Measurements from ENCODE around the gene PLXNA2. TPM values are rescaled to one million over a fixed set of nuclear protein-coding genes. Genes with fewer than 3 reads are reported as not detected.

Gene PLXNA2
- total and polyA plus RNA-seq, 2 of the 4 experiments (the other 2 are of a cell fraction), result 0.72 to 1.1 TPM

- H4K91ac ChIP-seq (ENCODE audit: insufficient read depth, low read depth, low read length), result no peak overlapping the region
- no peak overlapping the region for H3K14ac ChIP-seq (replicated peaks; ENCODE audit: low read depth, low read length)
- CTCF ChIA-PET, result no interaction called here
- no peak overlapping the region for H3K4me3 ChIP-seq (ENCODE audit: insufficient read depth, low read depth, low read length)
- H4K20me1 ChIP-seq (ENCODE audit: insufficient read depth, low read length), result no peaks in the 10 kb centered on the region
- H2BK15ac ChIP-seq (ENCODE audit: low read depth, low read length), result no peak overlapping the region
- H2AFZ ChIP-seq (replicated peaks; ENCODE audit: low read length, poor library complexity), result no peak overlapping the region
- ATAC-seq (ENCODE audit: low read depth) (no peak), DNase-seq (no peak)
- no TSS peak for BruUV-seq (replicated peaks)
- no peaks in the 10 kb centered on the region for H3K4me1 ChIP-seq (ENCODE audit: control insufficient read depth, insufficient read depth, low read length)
- intact Hi-C loops (cut with micrococcal nuclease) (no loop called here), in situ Hi-C loops (cut with MboI; ENCODE audit: low sequenced_read_pairs) (no loop called here), dilution Hi-C loops (cut with HindIII; ENCODE audit: low sequenced_read_pairs, unreplicated experiment) (no loop called here)
- no peak overlapping the region for H3K18ac ChIP-seq (ENCODE audit: low read depth, low read length)
- no peak overlapping the region for H3K23ac ChIP-seq (ENCODE audit: low read depth, low read length)
- H2BK120ac ChIP-seq (ENCODE audit: low read depth, low read length), result no peak overlapping the region
- no peaks in the 10 kb centered on the region for H3K36me3 ChIP-seq (ENCODE audit: control insufficient read depth, insufficient read depth, low read length)
- H3K9ac ChIP-seq (ENCODE audit: low read depth, low read length), result no peak overlapping the region
- 40% methylated on average over 1 of the region's 1 CpG; no CpG with 5 or more reads in 1 of the 2 experiments for WGBS, 2 experiments (ENCODE audit: extremely low coverage in 2 of 2, insufficient read length in 1 of 2)
- no peaks in the 10 kb centered on the region for H3K9me3 ChIP-seq (ENCODE audit: control insufficient read depth, insufficient read depth, low read length)
- H3K27ac ChIP-seq (ENCODE audit: insufficient read depth, low read length), result no peak overlapping the region
- H2AK5ac ChIP-seq (ENCODE audit: low read depth, low read length), result no peak overlapping the region
- no peak overlapping the region for H2BK20ac ChIP-seq (ENCODE audit: low read depth, low read length)
- H3K79me1 ChIP-seq (ENCODE audit: low read depth in 1 of 2, low read length in 2 of 2), result no peaks in the 10 kb centered on the region
- no peak overlapping the region for H3K4ac ChIP-seq (ENCODE audit: low read depth, low read length)
- H4K5ac ChIP-seq (ENCODE audit: low read depth, low read length), result no peak overlapping the region
- H3K4me2 ChIP-seq (ENCODE audit: low read depth, low read length), result no peak overlapping the region
- no peaks in the 10 kb centered on the region for H3K27me3 ChIP-seq (ENCODE audit: control insufficient read depth, insufficient read depth, low read length)
- no peak overlapping the region for H2BK5ac ChIP-seq (ENCODE audit: low read depth, low read length, poor library complexity, severe bottlenecking)
- no peak overlapping the region for H4K8ac ChIP-seq (ENCODE audit: low read depth in 2 of 2, low read length in 2 of 2)
- H3K56ac ChIP-seq (ENCODE audit: extremely low read depth, insufficient read depth, low read length), result no peak overlapping the region
- peaks cover 7% of the 10 kb centered on the region; the same call in 1 of the 2 replicates for H3K9me1 ChIP-seq (ENCODE audit: insufficient read depth, low read length)
- TF ChIP-seq SMC3 (IDR thresholded peaks at IDR 0.05; ENCODE audit: low read depth, low read length), result no peak
- TF ChIP-seq RFX5 (IDR thresholded peaks at IDR 0.05; ENCODE audit: low read depth, low read length), result no peak
- TF ChIP-seq CHD1 (IDR thresholded peaks at IDR 0.05; ENCODE audit: low read depth, low read length), result no peak
- no peak for TF ChIP-seq CEBPB (IDR thresholded peaks at IDR 0.05; ENCODE audit: low read depth, low read length)
- no peak for TF ChIP-seq USF2 (IDR thresholded peaks at IDR 0.05; ENCODE audit: low read depth, low read length)
- TF ChIP-seq BHLHE40 (IDR thresholded peaks at IDR 0.05; ENCODE audit: low read depth, low read length), result no peak
- no peak for TF ChIP-seq NFE2L2 (IDR thresholded peaks at IDR 0.05; ENCODE audit: low read depth, low read length)
- no peak for TF ChIP-seq RCOR1 (IDR thresholded peaks at IDR 0.05; ENCODE audit: insufficient replicate concordance, low read length)
- no peak for TF ChIP-seq FOS (IDR thresholded peaks at IDR 0.05; ENCODE audit: low read depth, low read length)
- TF ChIP-seq MAZ (IDR thresholded peaks at IDR 0.05; ENCODE audit: borderline replicate concordance, low read depth, low read length), result no peak
- TF ChIP-seq MAFK (IDR thresholded peaks at IDR 0.05; ENCODE audit: low read depth, low read length), result no peak
- TF ChIP-seq RAD21 (IDR thresholded peaks at IDR 0.05; ENCODE audit: low read length), result no peak
- no peak for TF ChIP-seq CTCF (conservative IDR thresholded peaks at IDR 0.05; ENCODE audit: low read depth, low read length)
- no peak for TF ChIP-seq ELK1 (IDR thresholded peaks at IDR 0.05; ENCODE audit: borderline replicate concordance, low read depth, low read length)
- TF ChIP-seq MXI1 (IDR thresholded peaks at IDR 0.05; ENCODE audit: borderline replicate concordance, low read depth, low read length), result no peak
- no peak for TF ChIP-seq POLR2A (IDR thresholded peaks at IDR 0.05; ENCODE audit: low read depth, low read length)
- H2AK9ac ChIP-seq (replicated peaks; ENCODE audit: low read depth, low read length, poor library complexity), result no peak overlapping the region
- POLR2A ChIA-PET (ENCODE audit: unreplicated experiment), result no interaction called here
Observed at GRCh38 chr1:208066583-208066982, 177.6 kb downstream of the PLXNA2 start.
